Loucy (cell line): ENCODE measurements around the gene SLCO2A1.

ENCODE experiments used
- CTCF ChIP-seq: fragments of 200-600 bp; sonication (generic); conservative IDR thresholded peaks from 2 replicates; pipeline ENCODE4 v1.5.1; 2014; ENCODE audit warnings: mild to moderate bottlenecking, antibody characterized with exemption, low read length
- EZH2phosphoT487 ChIP-seq: fragments of 200-600 bp; IDR thresholded peaks from 2 replicates; pipeline ENCODE4 v1.6.1; 2018; ENCODE audit warnings: antibody characterized with exemption, mild to moderate bottlenecking, moderate library complexity, borderline replicate concordance

- TF ChIP-seq CTCF (no peak), EZH2phosphoT487 (no peak)
Observed at GRCh38 chr3:134017490-134017889, 12.2 kb downstream of the SLCO2A1 start.
